ENCODE data around the gene AATF. TPM values are rescaled to one million over a fixed set of nuclear protein-coding genes. Genes with fewer than 3 reads are reported as not detected.
A peak's percentile ranks its signal among the peaks of the same experiment; 100 is the strongest.

Gene AATF
- 10 to 100 TPM; 34.4 to 47.2 (median 40.0) TPM for total RNA-seq

DNA sequence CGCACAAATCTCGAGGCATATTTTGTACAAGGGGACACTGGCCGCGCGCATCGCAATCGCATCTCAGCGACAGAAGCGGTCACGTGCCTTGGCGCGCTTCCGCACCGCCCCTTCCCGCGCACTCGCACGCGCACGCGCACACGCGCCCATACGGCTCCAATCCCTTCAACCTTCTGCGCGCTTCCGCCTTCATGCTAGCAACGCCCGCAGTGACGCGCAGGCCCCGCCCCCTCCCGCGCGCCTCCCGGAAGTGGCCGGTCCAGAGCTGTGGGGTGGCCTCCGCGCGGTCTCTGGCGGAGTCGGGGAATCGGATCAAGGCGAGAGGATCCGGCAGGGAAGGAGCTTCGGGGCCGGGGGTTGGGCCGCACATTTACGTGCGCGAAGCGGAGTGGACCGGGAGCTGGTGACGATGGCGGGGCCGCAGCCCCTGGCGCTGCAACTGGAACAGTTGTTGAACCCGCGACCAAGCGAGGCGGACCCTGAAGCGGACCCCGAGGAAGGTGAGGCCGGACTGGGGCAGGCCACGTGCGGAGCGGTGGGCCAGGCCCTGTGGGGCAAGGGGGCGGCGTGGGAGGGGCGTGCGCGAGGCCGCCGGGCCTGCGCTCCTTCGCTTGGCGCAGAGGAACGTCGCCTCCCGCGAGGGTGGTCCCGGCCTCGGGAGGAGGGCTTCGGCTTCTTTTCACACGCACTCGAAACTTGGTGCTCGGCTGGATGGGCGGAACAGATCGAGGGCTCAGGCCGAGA, at the start of gene AATF:
AATF (plus strand) TSS at position 238 of the 744 bp plus-strand sequence; CDS start at position 410, 172 bp downstream.
- intact Hi-C loops (cut with DNase I; ENCODE audit: low total_unique reads), result no loop called here
- TF ChIP-seq POLR2AphosphoS5 (IDR thresholded peaks at IDR 0.05) (peak; percentile 62 to 95 (median 82)), POLR2A (IDR thresholded peaks at IDR 0.05) (peak; percentile 31)
- TF ChIP-seq, protein P1, sequence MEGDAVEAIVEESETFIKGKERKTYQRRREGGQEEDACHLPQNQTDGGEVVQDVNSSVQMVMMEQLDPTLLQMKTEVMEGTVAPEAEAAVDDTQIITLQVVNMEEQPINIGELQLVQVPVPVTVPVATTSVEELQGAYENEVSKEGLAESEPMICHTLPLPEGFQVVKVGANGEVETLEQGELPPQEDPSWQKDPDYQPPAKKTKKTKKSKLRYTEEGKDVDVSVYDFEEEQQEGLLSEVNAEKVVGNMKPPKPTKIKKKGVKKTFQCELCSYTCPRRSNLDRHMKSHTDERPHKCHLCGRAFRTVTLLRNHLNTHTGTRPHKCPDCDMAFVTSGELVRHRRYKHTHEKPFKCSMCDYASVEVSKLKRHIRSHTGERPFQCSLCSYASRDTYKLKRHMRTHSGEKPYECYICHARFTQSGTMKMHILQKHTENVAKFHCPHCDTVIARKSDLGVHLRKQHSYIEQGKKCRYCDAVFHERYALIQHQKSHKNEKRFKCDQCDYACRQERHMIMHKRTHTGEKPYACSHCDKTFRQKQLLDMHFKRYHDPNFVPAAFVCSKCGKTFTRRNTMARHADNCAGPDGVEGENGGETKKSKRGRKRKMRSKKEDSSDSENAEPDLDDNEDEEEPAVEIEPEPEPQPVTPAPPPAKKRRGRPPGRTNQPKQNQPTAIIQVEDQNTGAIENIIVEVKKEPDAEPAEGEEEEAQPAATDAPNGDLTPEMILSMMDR (IDR thresholded peaks at IDR 0.05), result no peak

DNA sequence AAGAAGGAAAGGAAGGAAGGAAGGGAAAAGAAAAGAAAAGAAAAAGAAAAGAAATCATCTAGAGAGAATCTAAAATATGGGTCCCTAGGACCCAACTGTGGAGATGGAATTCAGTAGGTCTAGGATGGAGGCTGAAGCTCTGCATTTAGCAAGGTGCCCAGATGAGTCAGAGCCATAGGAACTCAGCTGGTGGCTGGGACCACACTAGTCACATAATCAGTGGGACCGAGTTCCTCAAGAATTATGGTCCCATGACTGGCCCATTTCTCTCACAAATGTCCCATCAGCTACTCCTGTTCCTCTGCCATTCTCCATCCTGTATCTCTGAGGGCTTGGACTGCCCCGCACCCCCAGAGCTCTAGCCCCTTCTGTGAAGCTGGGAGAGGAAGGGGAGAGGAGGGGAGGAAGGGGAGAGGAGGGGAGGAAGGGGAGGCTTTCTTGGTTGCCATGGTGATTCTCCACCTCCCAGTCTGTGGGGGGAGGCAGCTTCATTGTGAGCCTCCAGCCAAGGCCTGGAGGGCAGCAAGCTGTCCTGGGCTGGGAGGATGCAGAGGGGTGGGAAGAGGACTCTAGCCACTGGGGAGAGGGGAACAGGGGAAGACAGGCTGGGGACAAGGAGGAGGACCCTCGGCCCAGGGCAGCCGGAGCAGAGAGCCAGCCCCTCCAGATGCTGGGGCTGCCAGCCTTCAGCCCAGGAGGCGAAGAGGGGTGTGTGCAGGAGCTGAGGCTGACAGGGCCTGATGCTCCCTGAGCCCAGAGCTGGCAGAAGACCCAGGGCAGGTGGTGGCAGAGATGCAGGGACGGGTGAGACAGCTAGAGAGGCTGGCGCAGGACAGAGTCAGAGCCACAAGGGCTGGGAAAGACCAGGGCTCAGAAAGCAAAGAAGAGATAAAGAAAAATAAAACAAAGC, 49.2 kb upstream of the AATF start:
- no peak for DNase-seq (ENCODE audit: low spot score in 2 of 2)
- TF ChIP-seq POLR2AphosphoS5 (IDR thresholded peaks at IDR 0.05), result no peak
- TF ChIP-seq POLR2A (IDR thresholded peaks at IDR 0.05), result no peak
- TF ChIP-seq, protein P1 (IDR thresholded peaks at IDR 0.05), result no peak
- no peak overlapping the region for H3K4me3 ChIP-seq
- H3K4me1 ChIP-seq, result no peaks in the 10 kb centered on the region
- no peak overlapping the region for H3K27ac ChIP-seq
- no peaks in the 10 kb centered on the region for H3K9me3 ChIP-seq
- H3K27me3 ChIP-seq, result peaks cover 0 to 6% of the 10 kb centered on the region in 2 donors
- H3K36me3 ChIP-seq, result no peaks in the 10 kb centered on the region
- intact Hi-C loops (cut with DNase I; ENCODE audit: low total_unique reads), result no loop called here

More for the DNA sequence above, at the start of gene AATF:
- peak within 1 kb of the TSS; percentile 85 to 100 (median 89) for H3K4me3 ChIP-seq
- peak; percentile 95 for DNase-seq (ENCODE audit: low spot score in 2 of 2)
- H3K4me1 ChIP-seq, result peaks cover 0 to 6% of the 10 kb centered on the region in 2 donors
- peak within 1 kb of the TSS; percentile 89 to 98 for H3K27ac ChIP-seq
- H3K27me3 ChIP-seq, result peaks cover 10 to 39% of the 10 kb centered on the region in 2 donors
- no peaks in the 10 kb centered on the region for H3K9me3 ChIP-seq
- no peaks in the 10 kb centered on the region for H3K36me3 ChIP-seq

- no peaks in the 10 kb centered on the region for H3K9me3 ChIP-seq
These were observed 48.6 kb upstream of the AATF start for GRCh38 chr17:36900160-36900512.

GRCh38 chr17:36901506-36901905, 47.2 kb upstream of the AATF start:
- intact Hi-C loops (cut with DNase I; ENCODE audit: low total_unique reads), result no loop called here
- no peaks in the 10 kb centered on the region for H3K36me3 ChIP-seq
- H3K9me3 ChIP-seq, result no peaks in the 10 kb centered on the region
- H3K4me1 ChIP-seq, result no peaks in the 10 kb centered on the region
- no peak for DNase-seq (ENCODE audit: low spot score in 2 of 2)
- TF ChIP-seq, protein P1 (IDR thresholded peaks at IDR 0.05), result no peak
- TF ChIP-seq POLR2AphosphoS5 (IDR thresholded peaks at IDR 0.05) (no peak), POLR2A (IDR thresholded peaks at IDR 0.05) (no peak)
- no peak overlapping the region for H3K27ac ChIP-seq
- H3K4me3 ChIP-seq, result no peak overlapping the region
- H3K27me3 ChIP-seq, result peaks cover 0 to 3% of the 10 kb centered on the region in 2 donors

More at GRCh38 chr17:36900160-36900512, 48.6 kb upstream of the AATF start:
- H3K4me1 ChIP-seq, result no peaks in the 10 kb centered on the region
- H3K27ac ChIP-seq, result no peak overlapping the region
- intact Hi-C loops (cut with DNase I; ENCODE audit: low total_unique reads), result no loop called here
- H3K4me3 ChIP-seq, result no peak overlapping the region
- no peaks in the 10 kb centered on the region for H3K36me3 ChIP-seq
- no peaks in the 10 kb centered on the region for H3K27me3 ChIP-seq
- TF ChIP-seq, protein P1 (IDR thresholded peaks at IDR 0.05), result no peak
- TF ChIP-seq POLR2A (IDR thresholded peaks at IDR 0.05) (no peak), POLR2AphosphoS5 (IDR thresholded peaks at IDR 0.05) (no peak)
- DNase-seq (ENCODE audit: low spot score in 2 of 2), result no peak

All from breast epithelium (tissue), 4 donors.